H1 (cell line): ENCODE results near the gene UBQLN4. TPM values are rescaled to one million over a fixed set of nuclear protein-coding genes. Genes with fewer than 3 reads are reported as not detected.

Experiments
- HDAC2 ChIP-seq, 2 experiments: fragments of 300-600 bp in 1 of 2; sonication (generic) in 1 of 2; IDR thresholded peaks; 2 replicates each; pipeline ENCODE4 v1.6.1; 2011 to 2012; ENCODE audit warnings: low read depth in 2 of 2, low read length in 2 of 2, mild to moderate bottlenecking in 2 of 2, moderate library complexity in 2 of 2, borderline replicate concordance in 1 of 2, inconsistent platforms in 1 of 2
- polyA plus RNA-seq, 7 experiments: library from polyadenylated mRNA; depleted of rRNA in 3 of 7; stranded (reverse) in 5 of 7; unstranded in 2 of 7; fragments of >200 nt in 5 of 7; fragments of 200-250 nt in 2 of 7; gene quantifications; 1 replicate in 5 of 7; 2 replicates in 1 of 7; 4 replicates in 1 of 7; pipeline versions ENCODE4 v1.2.1 to v1.2.3, GENCODE V29; 2011 to 2013; ENCODE audit warnings: missing spikeins in 2 of 7, mixed read lengths in 2 of 7
- total RNA-seq: library from RNA; stranded (reverse); fragmentation: NEBNext Ultra II Directional; extraction: Animal tissue kit (Norgen Biotek cat#: 25700); gene quantifications from 2 replicates; pipeline ENCODE4 v1.2.1, GENCODE V29; 2021
- TF ChIP-seq, protein P1 (sequence below): IDR thresholded peaks from 2 replicates; pipeline ENCODE4 v1.6.1; 2012; ENCODE audit warnings: inconsistent platforms

The UBQLN4 gene
- total and polyA plus RNA-seq, 2 of the 8 experiments (the other 6 are each of a cell fraction or from before 2014, with no cell fraction given) = 37.7 to 52.0 TPM

DNA sequence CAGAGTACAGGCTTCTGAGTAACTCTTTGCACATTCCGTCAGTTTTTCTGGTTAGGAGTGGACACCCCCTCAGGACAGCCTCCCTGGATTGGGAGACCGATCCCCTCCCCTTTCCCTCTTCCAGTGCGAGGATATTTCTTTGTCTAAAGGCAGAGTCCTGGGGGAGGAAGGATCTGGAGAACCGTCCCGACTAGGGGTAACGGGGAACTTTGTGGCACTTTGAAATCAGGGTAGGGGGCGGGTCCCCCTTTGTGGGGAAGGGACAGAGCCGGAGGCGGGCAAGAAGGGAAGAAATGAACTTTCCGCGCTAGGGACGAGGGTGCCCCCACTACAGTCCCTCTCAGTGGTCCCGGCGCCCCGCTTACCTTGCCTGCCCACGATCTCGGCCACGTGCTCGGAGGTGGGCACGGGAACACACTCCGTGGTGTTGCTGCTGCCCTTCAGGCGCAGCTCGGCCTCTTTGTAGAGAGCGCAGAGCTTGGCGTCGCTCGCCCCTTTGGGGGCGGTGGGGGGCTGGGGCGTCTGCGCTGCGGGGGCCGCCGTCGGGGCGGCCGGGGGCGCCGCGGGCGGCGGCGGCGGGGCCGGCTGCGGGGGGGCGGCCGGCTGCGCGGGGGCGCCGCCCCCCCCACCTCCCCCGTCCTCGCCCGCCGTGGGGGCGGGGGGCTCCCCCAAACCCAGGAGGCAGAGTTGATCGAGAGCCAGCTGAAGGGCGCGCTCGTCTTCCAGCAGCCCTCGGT, 27.8 kb upstream of the UBQLN4 start (continued):
- TF ChIP-seq, protein P1, sequence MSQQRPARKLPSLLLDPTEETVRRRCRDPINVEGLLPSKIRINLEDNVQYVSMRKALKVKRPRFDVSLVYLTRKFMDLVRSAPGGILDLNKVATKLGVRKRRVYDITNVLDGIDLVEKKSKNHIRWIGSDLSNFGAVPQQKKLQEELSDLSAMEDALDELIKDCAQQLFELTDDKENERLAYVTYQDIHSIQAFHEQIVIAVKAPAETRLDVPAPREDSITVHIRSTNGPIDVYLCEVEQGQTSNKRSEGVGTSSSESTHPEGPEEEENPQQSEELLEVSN = 0 out of 2 replicates have a peak, but pooled peaks have one; percentile 14
- peak in 1 of 2 experiments; percentile 69; a peak in 2 of 4 replicates for TF ChIP-seq HDAC2 (IDR thresholded peaks at IDR 0.05; ENCODE audit: borderline replicate concordance in 1 of 2, low read depth in 2 of 2, low read length in 2 of 2)
